Mesenchymal stem cell (in vitro differentiated cells and primary cell): Measurements from ENCODE around the gene ZBTB7B.

Experiments
- DNase-seq: peaks from one replicate; pipeline ENCODE4 v3.0.0-alpha.2; 2013
- H2AFZ ChIP-seq: one replicate; pipeline ENCODE4 v1.6.1; 2013; ENCODE audit warnings: low read depth, mild to moderate bottlenecking, control low read depth, inconsistent platforms, low read length, moderate library complexity
- H2AK5ac ChIP-seq: 2 replicates; pipeline ENCODE4 v1.6.1; 2013; ENCODE audit warnings: low read length, moderate library complexity, mild to moderate bottlenecking, inconsistent platforms; ENCODE audit not compliant: severe bottlenecking
- H2BK120ac ChIP-seq: one replicate; pipeline ENCODE4 v1.6.1; 2013; ENCODE audit warnings: low read depth, mild to moderate bottlenecking, inconsistent platforms, low read length, moderate library complexity
- H2BK12ac ChIP-seq, 2 experiments: one replicate each; pipeline ENCODE4 v1.6.1; 2013; ENCODE audit warnings: inconsistent platforms in 2 of 2, low read length in 2 of 2, mild to moderate bottlenecking in 2 of 2, moderate library complexity in 2 of 2, control low read depth in 1 of 2
- H2BK15ac ChIP-seq: one replicate; pipeline ENCODE4 v1.6.1; 2013; ENCODE audit warnings: mild to moderate bottlenecking, low read depth, inconsistent platforms; ENCODE audit not compliant: poor library complexity, severe bottlenecking
- H2BK5ac ChIP-seq: 2 replicates; pipeline ENCODE4 v1.6.1; 2013; ENCODE audit warnings: low read depth, mild to moderate bottlenecking, low read length, control low read depth, inconsistent platforms; ENCODE audit not compliant: poor library complexity, severe bottlenecking
- H3K14ac ChIP-seq, 2 experiments: one replicate each; pipeline ENCODE4 v1.6.1; 2013; ENCODE audit warnings: inconsistent platforms in 2 of 2, low read length in 2 of 2, control low read depth in 1 of 2, mild to moderate bottlenecking in 1 of 2, moderate library complexity in 1 of 2
- H3K18ac ChIP-seq, 2 experiments: one replicate each; pipeline ENCODE4 v1.6.1; 2013; ENCODE audit warnings: inconsistent platforms in 2 of 2, low read length in 2 of 2, control low read depth in 1 of 2, low read depth in 1 of 2, mild to moderate bottlenecking in 1 of 2
- H3K23ac ChIP-seq, 2 experiments: one replicate each; pipeline ENCODE4 v1.6.1; 2013; ENCODE audit warnings: inconsistent platforms in 2 of 2, low read length in 2 of 2, mild to moderate bottlenecking in 2 of 2, moderate library complexity in 2 of 2, control low read depth in 1 of 2
- H3K27ac ChIP-seq: 2 replicates; pipeline ENCODE4 v1.5.1; 2013; ENCODE audit warnings: mild to moderate bottlenecking, moderate library complexity, low read length, control low read depth, inconsistent platforms; ENCODE audit not compliant: poor library complexity, severe bottlenecking
- H3K27me3 ChIP-seq, 2 experiments: 2 replicates each; pipeline versions ENCODE4 v1.6.1 to v1.7.0; 2013; ENCODE audit warnings: low read length in 2 of 2, mild to moderate bottlenecking in 2 of 2, moderate library complexity in 2 of 2, control low read depth in 1 of 2, inconsistent platforms in 1 of 2; ENCODE audit not compliant: control insufficient read depth in 1 of 2, insufficient read depth in 1 of 2
- H3K36me3 ChIP-seq, 2 experiments: 2 replicates each; pipeline versions ENCODE4 v1.6.1 to v1.7.0; 2013; ENCODE audit warnings: low read length in 2 of 2, control low read depth in 1 of 2, inconsistent platforms in 1 of 2, low read depth in 1 of 2, mild to moderate bottlenecking in 1 of 2; ENCODE audit not compliant: insufficient read depth in 2 of 2, control insufficient read depth in 1 of 2
- H3K4ac ChIP-seq, 2 experiments: one replicate each; pipeline ENCODE4 v1.6.1; 2013; ENCODE audit warnings: inconsistent platforms in 2 of 2, low read length in 2 of 2, mild to moderate bottlenecking in 2 of 2, moderate library complexity in 2 of 2, control low read depth in 1 of 2, low read depth in 1 of 2
- H3K4me1 ChIP-seq: 2 replicates; pipeline ENCODE4 v1.6.1; 2013; ENCODE audit warnings: low read depth, low read length, control low read depth; ENCODE audit not compliant: control insufficient read depth, insufficient read depth
- H3K4me2 ChIP-seq: 2 replicates; pipeline ENCODE4 v1.6.1; 2013; ENCODE audit warnings: low read length, mild to moderate bottlenecking, inconsistent platforms; ENCODE audit not compliant: poor library complexity, severe bottlenecking
- H3K4me3 ChIP-seq, 2 experiments: 2 replicates each; pipeline versions ENCODE4 v1.5.1 to v1.7.0; 2013; ENCODE audit warnings: low read length in 2 of 2, mild to moderate bottlenecking in 2 of 2, control low read depth in 1 of 2, low read depth in 1 of 2; ENCODE audit not compliant: insufficient read depth in 1 of 2
- H3K79me1 ChIP-seq: replicated peaks from 2 replicates; pipeline ENCODE4 v1.6.1; 2013; ENCODE audit warnings: mild to moderate bottlenecking, control low read depth, low read length, inconsistent platforms; ENCODE audit not compliant: poor library complexity, severe bottlenecking
- H3K9ac ChIP-seq: 2 replicates; pipeline ENCODE4 v1.7.0; 2013; ENCODE audit warnings: mild to moderate bottlenecking, low read length, moderate library complexity
- H3K9me3 ChIP-seq: 2 replicates; pipeline ENCODE4 v1.7.0; 2013; ENCODE audit warnings: mild to moderate bottlenecking, low read length; ENCODE audit not compliant: control insufficient read depth
- H4K8ac ChIP-seq: one replicate; pipeline ENCODE4 v1.6.1; 2013; ENCODE audit warnings: inconsistent platforms, mild to moderate bottlenecking, low read length, moderate library complexity
- H4K91ac ChIP-seq: one replicate; pipeline ENCODE4 v1.6.1; 2013; ENCODE audit warnings: mild to moderate bottlenecking, low read length, inconsistent platforms
- WGBS: methylation state at CpG from one replicate; pipeline ENCODE4 v1.1.7; 2013; ENCODE audit warnings: mixed read lengths; 5-methylcytosine and 5-hydroxymethylcytosine counted together

ZBTB7B gene

DNA sequence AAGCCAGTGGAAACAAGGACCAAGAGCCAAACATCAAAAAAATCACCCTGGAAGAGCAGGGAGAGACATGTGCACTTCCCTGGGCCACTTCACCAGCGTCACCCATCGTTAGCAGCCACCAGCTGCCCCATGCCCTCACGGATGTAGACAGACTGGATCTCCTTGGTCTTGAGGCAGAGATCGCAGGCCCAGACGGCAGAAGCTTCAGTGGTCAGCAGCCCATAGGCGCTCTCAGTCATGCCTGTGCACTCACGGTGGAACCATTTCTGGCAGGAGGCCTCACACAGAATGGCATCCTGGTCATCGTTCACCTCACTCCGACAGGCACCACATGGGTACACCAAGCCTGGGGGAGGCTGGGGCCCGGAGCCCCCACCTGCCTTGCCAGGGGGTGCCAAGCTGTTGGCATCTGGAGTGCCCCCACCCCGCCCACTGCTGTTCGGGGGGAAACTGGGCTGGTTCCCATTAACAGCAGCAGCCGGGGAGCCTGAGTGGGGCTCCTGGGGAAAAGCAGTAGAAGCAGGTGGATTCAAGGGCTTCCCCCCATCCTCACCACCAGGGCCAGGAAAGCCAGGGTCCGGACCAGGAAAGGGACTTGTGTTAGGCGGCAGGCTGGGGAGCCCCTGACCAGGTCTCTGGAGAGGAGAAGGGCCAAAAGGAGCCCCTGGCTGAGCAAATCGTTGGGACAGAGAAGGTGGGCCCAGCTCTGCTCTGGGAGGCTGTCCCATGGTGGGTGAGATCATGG is 43.7 kb upstream of the ZBTB7B start:
- Histone ChIP-seq H3K4ac (no peak overlapping the region), H2BK12ac (no peak overlapping the region), H4K8ac (no peak overlapping the region), H3K14ac (no peak overlapping the region), H2AFZ (no peak overlapping the region), H2BK120ac (no peak overlapping the region), H2AK5ac (no peak overlapping the region), H2BK5ac (no peak overlapping the region), H3K9me3 (no peaks in the 10 kb centered on the region), H3K36me3 (peaks cover 31 to 34% of the 10 kb centered on the region in 2 experiments), H3K27me3 (no peaks in the 10 kb centered on the region), H3K9ac (peak overlapping the region; percentile 8), H3K79me1 (peaks cover 32% of the 10 kb centered on the region), H2BK15ac (no peak overlapping the region), H3K23ac (no peak overlapping the region), H3K18ac (no peak overlapping the region), H3K4me3 (no peak overlapping the region), H3K4me2 (no peak overlapping the region), H4K91ac (no peak overlapping the region), H3K4me1 (peaks cover 25% of the 10 kb centered on the region), H3K27ac (no peak overlapping the region)
- DNase-seq, result no peak
- 97% methylated on average over 15 of the region's 16 CpGs for WGBS

DNA sequence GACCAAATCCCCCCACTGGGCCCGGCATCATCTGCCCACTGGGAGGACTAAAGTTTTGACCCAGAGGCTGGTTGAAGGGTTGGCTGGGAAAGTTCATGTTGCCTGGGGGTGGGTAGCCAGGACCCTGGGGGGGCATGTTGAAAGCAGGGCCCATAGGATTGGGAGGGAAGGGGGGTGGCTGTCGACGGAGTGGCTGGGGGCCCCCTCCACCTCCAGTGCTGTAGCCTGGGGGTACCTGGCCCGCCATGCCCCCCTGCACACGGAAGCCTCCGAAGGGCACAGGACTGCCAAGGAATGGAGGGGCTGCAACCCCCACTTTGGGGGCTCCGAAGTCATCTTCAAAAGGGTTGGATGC is 43.2 kb upstream of the ZBTB7B start:
- Histone ChIP-seq H3K9ac (no peak overlapping the region), H4K8ac (no peak overlapping the region), H3K27me3 (no peaks in the 10 kb centered on the region), H4K91ac (no peak overlapping the region), H3K23ac (no peak overlapping the region), H2BK5ac (no peak overlapping the region), H3K14ac (no peak overlapping the region), H2AK5ac (no peak overlapping the region), H3K79me1 (peaks cover 27% of the 10 kb centered on the region), H3K4me3 (no peak overlapping the region), H3K4me1 (peaks cover 25% of the 10 kb centered on the region), H3K4me2 (no peak overlapping the region), H2BK120ac (no peak overlapping the region), H3K36me3 (peaks cover 37 to 40% of the 10 kb centered on the region in 2 experiments), H3K4ac (no peak overlapping the region), H3K27ac (no peak overlapping the region), H3K9me3 (no peaks in the 10 kb centered on the region), H2BK12ac (no peak overlapping the region), H2AFZ (no peak overlapping the region), H3K18ac (no peak overlapping the region), H2BK15ac (no peak overlapping the region)
- DNase-seq, result no peak
- WGBS, result 97% methylated on average over 6 of the region's 7 CpGs

DNA sequence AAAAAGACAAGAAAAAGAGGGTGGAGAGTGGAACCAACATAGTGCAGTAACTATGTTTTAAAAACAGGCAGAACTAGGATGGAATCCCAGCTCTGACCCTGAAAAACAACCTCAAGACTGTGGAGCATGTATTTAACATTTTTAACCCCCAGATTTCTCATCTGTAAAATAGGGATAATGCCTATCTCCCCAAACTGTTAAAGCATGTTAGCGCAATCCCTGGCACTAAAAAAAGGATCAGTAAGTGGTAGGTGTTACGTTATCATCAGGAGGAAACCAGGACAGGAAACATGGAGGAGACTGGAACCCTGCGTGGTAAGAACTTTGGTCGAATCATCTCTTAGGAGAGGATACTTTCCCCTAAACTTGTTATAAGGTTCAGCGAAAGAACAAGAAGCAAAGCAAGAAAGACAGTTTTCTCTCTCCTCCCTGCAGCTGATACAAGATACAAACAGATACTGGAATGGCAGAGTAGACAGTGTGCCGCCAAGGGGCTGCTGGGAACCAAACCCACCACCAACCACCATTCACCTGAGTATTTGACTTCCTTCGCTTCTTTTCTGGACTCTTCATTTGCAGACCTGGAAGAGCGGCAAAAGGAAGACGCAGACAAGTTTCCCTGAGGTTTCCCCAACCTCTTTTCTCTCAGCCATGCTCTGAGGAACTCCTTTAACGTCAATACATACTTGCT is 42.0 kb upstream of the ZBTB7B start:
- no peak overlapping the region for H4K91ac ChIP-seq
- no peak overlapping the region for H2BK120ac ChIP-seq
- H3K36me3 ChIP-seq, result peaks cover 48 to 50% of the 10 kb centered on the region in 2 experiments
- H3K79me1 ChIP-seq, result peaks cover 20% of the 10 kb centered on the region
- H3K27me3 ChIP-seq, result no peaks in the 10 kb centered on the region
- peak overlapping the region in 1 of 2 experiments; percentile 56 for H3K4ac ChIP-seq
- no peak overlapping the region for H2AK5ac ChIP-seq
- H2BK12ac ChIP-seq, result peak overlapping the region in 1 of 2 experiments; percentile 43
- no peak overlapping the region for H3K18ac ChIP-seq
- H3K27ac ChIP-seq, result peak overlapping the region; percentile 31
- H2AFZ ChIP-seq, result no peak overlapping the region
- peak overlapping the region; percentile 96 for H3K9ac ChIP-seq
- 79% methylated on average over 9 of the region's 10 CpGs for WGBS
- no peak overlapping the region for H2BK15ac ChIP-seq
- DNase-seq, result no peak
- H3K14ac ChIP-seq, result no peak overlapping the region
- peak overlapping the region; percentile 80 for H3K4me2 ChIP-seq
- H3K4me3 ChIP-seq, result peak overlapping the region in 1 of 2 experiments; percentile 94
- H4K8ac ChIP-seq, result no peak overlapping the region
- H2BK5ac ChIP-seq, result no peak overlapping the region
- no peaks in the 10 kb centered on the region for H3K9me3 ChIP-seq
- H3K4me1 ChIP-seq, result peaks cover 22% of the 10 kb centered on the region
- no peak overlapping the region for H3K23ac ChIP-seq
